CD14-positive monocyte (primary cell): Measurements from ENCODE around the gene SAA2. TPM values are rescaled to one million over a fixed set of nuclear protein-coding genes. Genes with fewer than 3 reads are reported as not detected.
A peak's percentile ranks its signal among the peaks of the same experiment; 100 is the strongest.
"Not testable (repeated sequence)": the region's sequence is repeated elsewhere in the genome, so short reads cannot be mapped to it uniquely, and the experiment has no call there.

Source experiments
- DNase-seq, 3 donors: peaks; one replicate each; pipeline ENCODE4 v3.0.0-alpha.2; 2011 to 2022
- H2AFZ ChIP-seq: 2 replicates; pipeline ENCODE4 v1.6.0; 2012; ENCODE audit warnings: mild to moderate bottlenecking, low read depth, low read length, inconsistent platforms; ENCODE audit not compliant: insufficient read depth, poor library complexity, severe bottlenecking
- H3K27ac ChIP-seq, 2 donors: 1 replicate in 1 of 2; 2 replicates in 1 of 2; pipeline ENCODE4 v1.5.1; 2012 to 2013; ENCODE audit warnings: low read length in 2 of 2, control low read depth in 1 of 2, inconsistent platforms in 1 of 2, low read depth in 1 of 2, mild to moderate bottlenecking in 1 of 2
- H3K27me3 ChIP-seq, 2 donors: one replicate each; pipeline versions ENCODE4 v1.6.0 to v1.6.1; 2011 to 2013; ENCODE audit warnings: low read length in 2 of 2; ENCODE audit not compliant: control insufficient read depth in 2 of 2, insufficient read depth in 2 of 2
- H3K36me3 ChIP-seq, 2 donors: replicated peaks in 1 of 2; 1 replicate in 1 of 2; 2 replicates in 1 of 2; pipeline versions ENCODE4 v1.5.1 to v1.6.1; 2012 to 2013; ENCODE audit warnings: low read length in 2 of 2, control low read depth in 1 of 2, inconsistent platforms in 1 of 2, mild to moderate bottlenecking in 1 of 2; ENCODE audit not compliant: insufficient read depth in 2 of 2, control insufficient read depth in 1 of 2
- H3K4me1 ChIP-seq, 2 donors: 1 replicate in 1 of 2; 2 replicates in 1 of 2; pipeline versions ENCODE4 v1.5.1 to v1.6.1; 2012 to 2013; ENCODE audit warnings: low read length in 2 of 2, control low read depth in 1 of 2, inconsistent platforms in 1 of 2, mild to moderate bottlenecking in 1 of 2, moderate library complexity in 1 of 2; ENCODE audit not compliant: insufficient read depth in 2 of 2, control insufficient read depth in 1 of 2
- H3K4me2 ChIP-seq: replicated peaks from 2 replicates; pipeline ENCODE3; 2012; ENCODE audit warnings: low read length, moderate library complexity, mild to moderate bottlenecking; ENCODE audit not compliant: poor library complexity, severe bottlenecking; ENCODE audit errors: extremely low read depth
- H3K4me3 ChIP-seq, 3 experiments: fragments of 200-600 bp in 1 of 3; sonication (generic) in 1 of 3; replicated peaks in 1 of 3; 1 replicate in 2 of 3; 2 replicates in 1 of 3; pipeline ENCODE4 v1.5.1; 2011 to 2013; ENCODE audit warnings: low read length in 3 of 3, mild to moderate bottlenecking in 3 of 3, control low read depth in 2 of 3, low read depth in 2 of 3, inconsistent platforms in 1 of 3, moderate library complexity in 1 of 3
- H3K79me2 ChIP-seq: 2 replicates; pipeline ENCODE4 v1.6.0; 2012; ENCODE audit warnings: mild to moderate bottlenecking, control low read depth, inconsistent platforms, low read length, moderate library complexity; ENCODE audit not compliant: insufficient read depth
- H3K9ac ChIP-seq: 2 replicates; pipeline ENCODE4 v1.6.0; 2017; ENCODE audit warnings: low read length, mild to moderate bottlenecking; ENCODE audit not compliant: insufficient read depth, poor library complexity, severe bottlenecking
- H3K9me3 ChIP-seq, 2 donors: replicated peaks in 1 of 2; 1 replicate in 1 of 2; 2 replicates in 1 of 2; pipeline versions ENCODE4 v1.5.1 to v1.6.1; 2012 to 2013; ENCODE audit warnings: low read length in 2 of 2, control low read depth in 1 of 2; ENCODE audit not compliant: control insufficient read depth in 1 of 2, insufficient read depth in 1 of 2
- H4K20me1 ChIP-seq: 2 replicates; pipeline ENCODE4 v1.6.0; 2012; ENCODE audit warnings: mild to moderate bottlenecking, low read length, control low read depth, moderate library complexity; ENCODE audit not compliant: insufficient read depth
- H3K27ac Mint-ChIP-seq, 7 donors: one replicate each; pipeline ENCODE4 v1.8.0; 2020; ENCODE audit warnings: mild to moderate bottlenecking in 7 of 7, mixed read lengths in 7 of 7, moderate library complexity in 6 of 7, inconsistent platforms in 2 of 7
- H3K27me3 Mint-ChIP-seq, 3 donors: one replicate each; pipeline ENCODE4 v1.8.0; 2021 to 2022; ENCODE audit warnings: low read depth in 3 of 3, mild to moderate bottlenecking in 3 of 3, mixed read lengths in 3 of 3, moderate library complexity in 3 of 3, inconsistent platforms in 1 of 3
- H3K36me3 Mint-ChIP-seq, 2 donors: one replicate each; pipeline ENCODE4 v1.8.0; 2020; ENCODE audit warnings: mixed read lengths in 2 of 2, inconsistent platforms in 1 of 2, mild to moderate bottlenecking in 1 of 2
- H3K4me1 Mint-ChIP-seq: one replicate; pipeline ENCODE4 v1.8.0; 2020; ENCODE audit warnings: mild to moderate bottlenecking, mixed read lengths
- H3K4me3 Mint-ChIP-seq, 2 donors: one replicate each; pipeline ENCODE4 v1.8.0; 2020; ENCODE audit warnings: mild to moderate bottlenecking in 2 of 2, mixed read lengths in 2 of 2, moderate library complexity in 1 of 2
- H3K9me3 Mint-ChIP-seq, 7 donors: one replicate each; pipeline ENCODE4 v1.8.0; 2020 to 2022; ENCODE audit warnings: mixed read lengths in 7 of 7, mild to moderate bottlenecking in 6 of 7, moderate library complexity in 6 of 7, inconsistent platforms in 2 of 7
- WGBS: methylation state at CpG from one replicate; pipeline ENCODE4 v1.1.5; 2013; ENCODE audit warnings: missing lambda C conversion rate; ENCODE audit not compliant: insufficient coverage; 5-methylcytosine and 5-hydroxymethylcytosine counted together
- intact Hi-C, 2 donors: fragments of 100-400 bp; cut with micrococcal nuclease; formaldehyde crosslinking; loops; one replicate each; pipeline versions ENCODE4 v1.15.0 to v1.15.1; 2023
- polyA plus RNA-seq, 3 donors: library from polyadenylated mRNA; depleted of rRNA in 1 of 3; unstranded in 2 of 3; stranded (reverse) in 1 of 3; fragments of 300-500 nt in 2 of 3; fragments of >200 nt in 1 of 3; fragmentation: Illumina TruSeq in 2 of 3; gene quantifications; 1 replicate in 2 of 3; 2 replicates in 1 of 3; pipeline ENCODE4 v1.2.3, GENCODE V29; 2012 to 2021
- TF ChIP-seq, protein P1 (sequence below): fragments of 200-600 bp; IDR thresholded peaks from one replicate; pipeline ENCODE4 v1.8.0; 2022; ENCODE audit warnings: antibody characterized with exemption, mild to moderate bottlenecking

SAA2 gene
- polyA plus RNA-seq, 3 donors: not detected

DNA sequence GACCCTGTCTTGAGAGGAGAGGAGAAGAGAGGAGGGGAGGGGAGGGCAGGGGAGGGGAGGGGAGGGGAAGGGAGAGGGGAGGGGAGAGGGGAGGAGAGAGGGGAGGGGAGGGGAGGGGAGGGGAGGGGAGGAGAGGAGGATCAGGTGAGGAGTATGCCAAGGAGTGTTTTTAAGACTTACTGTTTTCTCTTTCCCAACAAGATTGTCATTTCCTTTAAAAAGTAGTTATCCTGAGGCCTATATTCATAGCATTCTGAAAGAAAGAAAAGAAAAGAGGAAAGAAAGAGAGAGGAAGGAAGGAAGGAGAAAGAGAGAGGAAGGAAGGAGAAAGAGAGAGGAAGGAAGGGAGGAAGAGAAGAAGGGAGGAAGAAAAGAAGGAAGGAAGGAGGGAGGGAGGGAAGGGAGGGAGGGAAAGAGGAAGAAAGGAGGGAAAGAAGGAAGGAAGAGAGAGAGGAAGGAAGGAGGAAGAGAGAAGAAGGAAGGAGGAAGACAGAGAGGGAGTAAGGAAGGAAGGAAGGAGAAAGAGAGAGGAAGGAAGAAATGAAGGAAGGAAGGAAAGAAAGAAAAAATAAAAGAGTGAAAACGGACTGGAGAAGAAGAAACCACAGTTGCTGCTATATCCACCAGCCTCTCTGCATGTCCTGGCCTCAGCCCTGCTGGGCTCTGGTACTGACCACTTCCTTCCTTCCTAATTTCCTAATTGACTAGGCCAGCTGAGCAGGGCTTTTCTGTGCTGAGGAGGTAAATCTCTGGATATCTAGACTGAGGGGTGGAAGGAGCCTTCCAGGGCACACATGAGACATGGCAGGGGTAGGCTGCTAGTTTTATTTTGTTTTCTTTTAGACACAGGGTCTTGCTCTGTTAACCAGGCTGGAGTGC is 16.4 kb upstream of the SAA2 start:
- Mint-ChIP-seq H3K27me3 (peaks cover 0 to 6% (median 2%) of the 10 kb centered on the region in 3 donors), H3K27ac (peak overlapping the region; percentile 16 to 83 (median 73))
- DNase-seq: no peak

DNA sequence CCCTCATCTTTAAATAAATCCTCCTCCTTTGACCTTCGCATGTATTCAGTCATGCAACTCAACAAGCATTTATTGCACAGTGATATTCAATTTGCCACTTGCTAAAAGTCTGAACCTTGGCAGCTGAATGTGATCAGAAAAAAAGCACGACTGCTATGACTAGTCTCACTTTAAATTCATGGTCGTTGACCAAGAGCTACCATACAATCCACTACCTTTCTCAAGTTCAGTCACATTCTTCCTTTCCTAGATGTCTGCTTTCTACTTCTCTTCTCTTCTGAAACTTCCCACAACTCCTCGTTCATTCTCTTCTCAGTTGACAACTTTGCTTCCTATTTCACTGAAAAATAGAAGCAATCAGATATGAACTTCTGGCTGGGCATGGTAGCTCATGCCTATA is 15.6 kb upstream of the SAA2 start:
- Mint-ChIP-seq H3K9me3 (peaks cover 0 to 5% (median 3%) of the 10 kb centered on the region in 7 donors), H3K4me1 (peaks cover 31% of the 10 kb centered on the region), H3K4me3 (no peak overlapping the region), H3K27me3 (peaks cover 0 to 4% (median 2%) of the 10 kb centered on the region in 3 donors), H3K27ac (peak overlapping the region in 3 of 7 donors; percentile 6 to 57 (median 12)), H3K36me3 (no peaks in the 10 kb centered on the region)
- H3K9ac ChIP-seq: no peak overlapping the region
- H3K27me3 ChIP-seq: peaks cover 0 to 4% of the 10 kb centered on the region in 2 donors
- H3K79me2 ChIP-seq: no peaks in the 10 kb centered on the region
- WGBS: 79% methylated on average over 4 of the region's 4 CpGs
- TF ChIP-seq, protein P1, sequence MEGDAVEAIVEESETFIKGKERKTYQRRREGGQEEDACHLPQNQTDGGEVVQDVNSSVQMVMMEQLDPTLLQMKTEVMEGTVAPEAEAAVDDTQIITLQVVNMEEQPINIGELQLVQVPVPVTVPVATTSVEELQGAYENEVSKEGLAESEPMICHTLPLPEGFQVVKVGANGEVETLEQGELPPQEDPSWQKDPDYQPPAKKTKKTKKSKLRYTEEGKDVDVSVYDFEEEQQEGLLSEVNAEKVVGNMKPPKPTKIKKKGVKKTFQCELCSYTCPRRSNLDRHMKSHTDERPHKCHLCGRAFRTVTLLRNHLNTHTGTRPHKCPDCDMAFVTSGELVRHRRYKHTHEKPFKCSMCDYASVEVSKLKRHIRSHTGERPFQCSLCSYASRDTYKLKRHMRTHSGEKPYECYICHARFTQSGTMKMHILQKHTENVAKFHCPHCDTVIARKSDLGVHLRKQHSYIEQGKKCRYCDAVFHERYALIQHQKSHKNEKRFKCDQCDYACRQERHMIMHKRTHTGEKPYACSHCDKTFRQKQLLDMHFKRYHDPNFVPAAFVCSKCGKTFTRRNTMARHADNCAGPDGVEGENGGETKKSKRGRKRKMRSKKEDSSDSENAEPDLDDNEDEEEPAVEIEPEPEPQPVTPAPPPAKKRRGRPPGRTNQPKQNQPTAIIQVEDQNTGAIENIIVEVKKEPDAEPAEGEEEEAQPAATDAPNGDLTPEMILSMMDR: no peak
- peaks cover 0 to 6% of the 10 kb centered on the region in 2 donors for H3K9me3 ChIP-seq
- no peak overlapping the region for H3K4me3 ChIP-seq
- no peaks in the 10 kb centered on the region for H3K36me3 ChIP-seq
- intact Hi-C loops: no loop called here
- H2AFZ ChIP-seq: no peak overlapping the region
- H3K4me1 ChIP-seq: peaks cover 10 to 13% of the 10 kb centered on the region in 2 donors
- no peak for DNase-seq
- no peak overlapping the region for H3K4me2 ChIP-seq
- no peaks in the 10 kb centered on the region for H4K20me1 ChIP-seq
- H3K27ac ChIP-seq: no peak overlapping the region

More for the DNA sequence above, 16.4 kb upstream of the SAA2 start:
- intact Hi-C loops: no loop called here
- H3K79me2 ChIP-seq: no peaks in the 10 kb centered on the region
- H4K20me1 ChIP-seq: no peaks in the 10 kb centered on the region
- TF ChIP-seq, protein P1: no peak
- H3K4me3 Mint-ChIP-seq: no peak overlapping the region
- peaks cover 0 to 5% (median 3%) of the 10 kb centered on the region in 7 donors for H3K9me3 Mint-ChIP-seq
- H3K9ac ChIP-seq: no peak overlapping the region
- H3K4me1 ChIP-seq: peaks cover 10 to 13% of the 10 kb centered on the region in 2 donors
- H3K27me3 ChIP-seq: peaks cover 0 to 2% of the 10 kb centered on the region in 2 donors
- H3K4me2 ChIP-seq: no peak overlapping the region
- whole genome bisulfite sequencing: no CpG with 5 or more reads among the region's 1 CpG
- peaks cover 31% of the 10 kb centered on the region for H3K4me1 Mint-ChIP-seq
- H2AFZ ChIP-seq: no peak overlapping the region
- no peaks in the 10 kb centered on the region for H3K36me3 ChIP-seq
- H3K9me3 ChIP-seq: peaks cover 0 to 6% of the 10 kb centered on the region in 2 donors
- peak overlapping the region in 1 of 2 donors; percentile 61 for H3K27ac ChIP-seq
- no peaks in the 10 kb centered on the region for H3K36me3 Mint-ChIP-seq
- no peak overlapping the region for H3K4me3 ChIP-seq

DNA sequence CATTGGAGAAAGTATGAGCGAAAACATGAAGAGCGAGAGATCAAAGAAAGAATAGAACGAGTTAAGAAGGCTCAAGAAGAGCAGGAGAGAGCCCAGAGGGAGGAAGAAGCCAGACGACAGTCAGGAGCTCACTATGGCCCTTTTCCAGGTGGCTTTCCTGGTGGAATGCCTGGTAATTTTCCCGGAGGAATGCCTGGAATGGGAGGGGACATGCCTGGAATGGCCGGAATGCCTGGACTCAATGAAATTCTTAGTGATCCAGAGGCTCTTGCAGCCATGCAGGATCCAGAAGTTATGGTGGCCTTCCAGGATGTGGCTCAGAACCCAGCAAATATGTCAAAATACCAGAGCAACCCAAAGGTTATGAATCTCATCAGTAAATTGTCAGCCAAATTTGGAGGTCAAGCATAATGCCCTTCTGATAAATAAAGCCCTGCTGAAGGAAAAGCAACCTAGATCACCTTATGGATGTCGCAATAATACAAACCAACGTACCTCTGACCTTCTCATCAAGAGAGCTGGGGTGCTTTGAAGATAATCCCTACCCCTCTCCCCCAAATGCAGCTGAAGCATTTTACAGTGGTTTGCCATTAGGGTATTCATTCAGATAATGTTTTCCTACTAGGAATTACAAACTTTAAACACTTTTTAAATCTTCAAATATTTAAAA is 14.3 kb upstream of the SAA2 start:
- H3K9me3 ChIP-seq, intact Hi-C loops, H3K36me3 Mint-ChIP-seq, H3K4me3 ChIP-seq, H3K27me3 Mint-ChIP-seq, H3K27ac ChIP-seq, H3K27ac Mint-ChIP-seq, H3K36me3 ChIP-seq, H3K4me2 ChIP-seq, H3K27me3 ChIP-seq, H2AFZ ChIP-seq, H3K4me3 Mint-ChIP-seq, H4K20me1 ChIP-seq, DNase-seq, H3K9ac ChIP-seq, H3K9me3 Mint-ChIP-seq, H3K79me2 ChIP-seq: not testable (repeated sequence)
- H3K4me1 Mint-ChIP-seq: peaks cover 26% of the 10 kb centered on the region
- peaks cover 10 to 13% of the 10 kb centered on the region in 2 donors for H3K4me1 ChIP-seq
- 91% methylated on average over 4 of the region's 8 CpGs for WGBS
